HTR-8/SVneo (cell line): ENCODE measurements around the gene SOCS6.
A peak's percentile ranks its signal among the peaks of the same experiment; 100 is the strongest.
"Not testable (repeated sequence)": the region's sequence is repeated elsewhere in the genome, so short reads cannot be mapped to it uniquely, and the experiment has no call there.

Experiments used
- DNase-seq: peaks from one replicate; pipeline ENCODE4 v3.0.0; 2011; ENCODE audit warnings: low spot score, mixed read lengths; ENCODE audit not compliant: insufficient read length
- FAIRE-seq: peaks from 2 replicates; lab custom pipeline; 2011; peaks lifted over from hg19 to GRCh38; lab: Jason Lieb, UNC

Gene SOCS6

GRCh38 chr18:70354080-70354479 is 65.2 kb downstream of the SOCS6 start:
- no peak for FAIRE-seq
- no peak for DNase-seq

- FAIRE-seq (no peak), DNase-seq (no peak)
Measured at GRCh38 chr18:70354771-70355170, 65.9 kb downstream of the SOCS6 start.

- FAIRE-seq: no peak
Measured at GRCh38 chr18:70355620-70356385, 67.0 kb downstream of the SOCS6 start.

GRCh38 chr18:70358105-70358406 is 69.2 kb downstream of the SOCS6 start:
- FAIRE-seq, DNase-seq: not testable (repeated sequence)

More at GRCh38 chr18:70355620-70356385, 67.0 kb downstream of the SOCS6 start:
- DNase-seq: no peak

- DNase-seq (no peak), FAIRE-seq (no peak)
Measured at GRCh38 chr18:70359071-70359470, 70.2 kb downstream of the SOCS6 start.

DNA sequence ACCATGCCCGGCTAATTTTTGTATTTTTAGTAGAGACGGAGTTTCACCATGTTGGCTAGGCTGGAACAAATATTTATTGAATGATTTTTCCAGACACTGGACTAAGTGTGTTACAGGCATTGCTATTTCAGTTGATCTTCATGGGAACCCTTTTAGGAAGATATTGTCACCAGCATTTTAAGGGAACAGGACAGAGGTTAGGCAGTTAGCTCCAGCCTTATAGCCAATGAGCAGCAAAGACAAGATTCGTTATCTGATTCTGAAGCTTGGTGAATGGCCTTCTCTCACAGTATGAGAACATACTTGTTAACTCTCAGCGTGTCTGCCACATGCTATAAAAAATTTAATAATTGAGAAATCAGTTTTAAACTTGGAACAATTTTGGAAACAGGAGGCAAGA is 73.4 kb downstream of the SOCS6 start:
- DNase-seq: no peak
- FAIRE-seq: no peak

DNA sequence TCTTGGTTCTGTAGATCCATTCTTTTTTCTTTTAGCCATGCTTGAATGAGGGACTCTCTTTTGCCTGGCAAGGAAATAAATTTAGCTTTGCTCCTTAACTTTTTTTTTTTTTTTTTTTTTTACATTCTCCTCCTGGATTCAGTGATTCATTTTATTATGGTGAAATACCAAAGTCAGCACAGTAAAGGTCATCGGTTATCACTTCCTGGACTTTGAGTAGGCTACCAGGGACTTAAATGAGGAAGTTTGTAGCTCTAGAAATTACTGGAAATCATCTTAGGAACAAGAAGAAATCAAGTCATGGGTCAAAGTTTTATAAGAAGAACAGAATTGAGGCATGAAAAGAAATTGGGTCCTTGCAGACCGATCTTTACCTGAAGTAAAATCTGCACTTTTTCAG is 75.0 kb downstream of the SOCS6 start:
- FAIRE-seq (no peak), DNase-seq (no peak)

- no peak for DNase-seq
- FAIRE-seq: no peak
Measured at GRCh38 chr18:70365361-70365760, 76.5 kb downstream of the SOCS6 start.

DNA sequence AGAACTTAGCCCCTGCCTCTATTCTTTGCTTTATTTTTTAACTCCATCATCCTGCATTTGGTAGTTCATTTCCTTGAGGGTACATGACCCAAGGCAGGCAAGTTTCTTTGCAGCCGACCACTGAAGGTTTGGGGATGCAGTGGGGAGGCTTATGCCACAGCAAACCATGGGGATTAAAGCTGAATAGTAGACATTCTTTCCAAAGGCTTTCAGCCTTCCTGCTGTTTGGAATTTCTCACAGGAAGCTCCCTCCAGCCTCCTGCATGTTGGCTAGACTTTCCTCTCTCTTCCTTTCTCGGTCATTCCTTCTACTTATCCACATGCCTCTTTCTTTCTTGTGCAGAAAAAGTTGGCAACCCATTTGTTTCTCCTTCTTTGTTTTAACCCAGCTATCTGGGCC is 77.3 kb downstream of the SOCS6 start:
- no peak for DNase-seq
- no peak for FAIRE-seq

GRCh38 chr18:70366670-70367069 is 77.8 kb downstream of the SOCS6 start:
- FAIRE-seq (no peak), DNase-seq (no peak)

DNA sequence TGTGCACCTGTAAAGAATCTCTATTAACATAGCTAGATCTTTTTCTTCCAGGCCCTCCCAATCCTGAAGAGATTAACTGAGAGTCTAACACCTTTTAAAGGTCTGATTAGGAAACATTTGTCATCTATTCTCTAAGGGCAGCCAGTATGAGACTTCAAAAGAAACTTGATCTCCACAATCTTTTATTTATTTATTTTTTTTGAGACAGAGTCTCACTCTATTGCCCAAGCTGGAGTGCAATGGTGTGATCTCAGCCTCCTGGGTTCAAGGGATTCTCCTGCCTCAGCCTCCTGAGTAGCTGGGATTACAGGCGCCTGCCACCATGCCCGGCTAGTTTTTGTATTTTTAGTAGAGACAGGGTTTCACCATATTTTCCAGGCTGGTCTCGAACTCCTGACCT is 78.5 kb downstream of the SOCS6 start:
- DNase-seq, FAIRE-seq: not testable (repeated sequence)

GRCh38 chr18:70368903-70369302 is 80.1 kb downstream of the SOCS6 start:
- FAIRE-seq (no peak), DNase-seq (no peak)

- DNase-seq: no peak
- FAIRE-seq: no peak
Measured at GRCh38 chr18:70370762-70371733, 82.2 kb downstream of the SOCS6 start.

GRCh38 chr18:70371908-70372307 is 83.1 kb downstream of the SOCS6 start:
- DNase-seq (no peak), FAIRE-seq (no peak)

- DNase-seq: no peak
- no peak for FAIRE-seq
Measured at GRCh38 chr18:70372450-70373041, 83.7 kb downstream of the SOCS6 start.

DNA sequence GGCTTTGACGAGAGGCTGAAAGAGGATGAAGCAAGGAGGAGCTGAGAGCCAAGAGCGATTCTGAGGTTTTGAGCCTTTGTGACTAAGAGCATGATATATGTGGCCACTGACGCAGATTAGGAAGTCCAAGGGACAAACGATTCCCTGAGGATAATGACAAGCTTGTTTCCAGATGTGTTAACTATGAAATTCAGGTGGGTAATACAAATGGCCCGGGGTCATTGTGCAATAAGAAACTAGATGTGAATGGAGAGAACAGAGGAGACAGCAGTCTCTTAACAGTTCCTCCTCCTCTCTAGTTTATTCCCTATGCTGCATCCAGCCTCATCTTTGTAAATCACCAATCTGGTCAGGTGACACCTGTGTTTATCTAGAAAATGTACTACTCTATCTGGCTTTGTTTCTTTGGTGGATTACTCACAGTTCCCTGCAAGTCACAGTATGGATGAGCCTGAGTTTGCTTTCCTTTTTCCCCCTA is 84.2 kb downstream of the SOCS6 start:
- no peak for FAIRE-seq
- DNase-seq: peak; percentile 21

- FAIRE-seq (no peak), DNase-seq (no peak)
Measured at GRCh38 chr18:70374154-70374553, 85.3 kb downstream of the SOCS6 start.

- no peak for FAIRE-seq
- no peak for DNase-seq
Measured at GRCh38 chr18:70376137-70376913, 87.5 kb downstream of the SOCS6 start.

GRCh38 chr18:70376914-70377258 is 88.0 kb downstream of the SOCS6 start:
- FAIRE-seq (no peak), DNase-seq (no peak)

GRCh38 chr18:70377317-70377799 is 88.5 kb downstream of the SOCS6 start:
- DNase-seq (peak; percentile 10), FAIRE-seq (no peak)
